GM12874 (cell line): Measurements from ENCODE around the gene CPB2.

ENCODE experiments used
- TF ChIP-seq, protein P1 (sequence below): IDR thresholded peaks from 2 replicates; pipeline ENCODE4 v1.5.1; 2011; ENCODE audit warnings: low read depth, mild to moderate bottlenecking, control low read depth, low read length, moderate library complexity; ENCODE audit not compliant: insufficient read depth

Gene CPB2

GRCh38 chr13:46116653-46117502 lies 12.0 kb upstream of the CPB2 start:
- TF ChIP-seq, protein P1, sequence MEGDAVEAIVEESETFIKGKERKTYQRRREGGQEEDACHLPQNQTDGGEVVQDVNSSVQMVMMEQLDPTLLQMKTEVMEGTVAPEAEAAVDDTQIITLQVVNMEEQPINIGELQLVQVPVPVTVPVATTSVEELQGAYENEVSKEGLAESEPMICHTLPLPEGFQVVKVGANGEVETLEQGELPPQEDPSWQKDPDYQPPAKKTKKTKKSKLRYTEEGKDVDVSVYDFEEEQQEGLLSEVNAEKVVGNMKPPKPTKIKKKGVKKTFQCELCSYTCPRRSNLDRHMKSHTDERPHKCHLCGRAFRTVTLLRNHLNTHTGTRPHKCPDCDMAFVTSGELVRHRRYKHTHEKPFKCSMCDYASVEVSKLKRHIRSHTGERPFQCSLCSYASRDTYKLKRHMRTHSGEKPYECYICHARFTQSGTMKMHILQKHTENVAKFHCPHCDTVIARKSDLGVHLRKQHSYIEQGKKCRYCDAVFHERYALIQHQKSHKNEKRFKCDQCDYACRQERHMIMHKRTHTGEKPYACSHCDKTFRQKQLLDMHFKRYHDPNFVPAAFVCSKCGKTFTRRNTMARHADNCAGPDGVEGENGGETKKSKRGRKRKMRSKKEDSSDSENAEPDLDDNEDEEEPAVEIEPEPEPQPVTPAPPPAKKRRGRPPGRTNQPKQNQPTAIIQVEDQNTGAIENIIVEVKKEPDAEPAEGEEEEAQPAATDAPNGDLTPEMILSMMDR = no peak

DNA sequence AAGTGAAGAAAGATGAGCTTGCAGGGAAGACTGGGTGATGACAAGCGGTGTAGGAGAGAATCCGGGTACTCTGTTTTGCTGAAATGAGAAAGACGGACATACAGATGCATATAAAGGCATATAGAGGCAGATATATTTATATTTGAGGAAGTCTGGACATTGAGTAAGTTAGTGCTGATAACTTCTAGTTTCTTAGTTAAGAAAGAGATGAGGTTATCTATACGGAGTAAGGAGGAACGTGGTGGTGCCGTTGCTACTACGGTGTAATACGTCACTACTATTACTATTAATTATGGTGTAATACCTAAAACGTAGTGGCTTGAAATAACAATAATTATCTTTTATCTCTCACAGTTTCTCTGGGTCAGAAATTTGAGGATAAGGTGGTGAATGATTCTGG lies 9.8 kb upstream of the CPB2 start:
- TF ChIP-seq, protein P1 = no peak

DNA sequence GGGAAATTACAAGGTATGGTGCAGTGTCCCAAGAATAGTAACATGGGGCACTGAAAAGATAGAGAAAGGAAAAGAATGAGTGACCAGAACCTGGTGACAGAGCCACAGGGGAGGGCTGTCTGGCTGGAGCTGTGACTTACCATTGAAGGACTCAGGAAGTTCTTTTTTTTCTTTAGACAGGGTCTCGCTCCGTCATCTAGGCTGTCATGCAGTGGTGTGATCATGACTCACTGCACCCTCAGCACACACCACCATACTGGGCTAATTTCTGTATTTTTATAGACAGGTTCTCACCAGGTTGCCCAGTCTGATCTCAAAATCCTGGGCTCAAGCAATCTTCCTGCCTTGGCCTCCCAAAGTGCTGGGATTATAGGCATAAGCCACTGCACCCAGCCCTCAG lies 8.8 kb upstream of the CPB2 start:
- TF ChIP-seq, protein P1 = no peak

- TF ChIP-seq, protein P1 = no peak
Measured at GRCh38 chr13:46111151-46111550, 6.3 kb upstream of the CPB2 start.

GRCh38 chr13:46109451-46109850 lies 4.6 kb upstream of the CPB2 start:
- TF ChIP-seq, protein P1 = no peak

GRCh38 chr13:46106839-46107371 lies 2.1 kb upstream of the CPB2 start:
- TF ChIP-seq, protein P1 = no peak

- TF ChIP-seq, protein P1 = no peak
Measured at GRCh38 chr13:46103037-46103436, 1.8 kb downstream of the CPB2 start.
